ENCODE data around the gene HCST.

Gene HCST

GRCh38 chr19:35921012-35921411 is 18.7 kb downstream of the HCST start (continued):
- TF ChIP-seq, protein P1, sequence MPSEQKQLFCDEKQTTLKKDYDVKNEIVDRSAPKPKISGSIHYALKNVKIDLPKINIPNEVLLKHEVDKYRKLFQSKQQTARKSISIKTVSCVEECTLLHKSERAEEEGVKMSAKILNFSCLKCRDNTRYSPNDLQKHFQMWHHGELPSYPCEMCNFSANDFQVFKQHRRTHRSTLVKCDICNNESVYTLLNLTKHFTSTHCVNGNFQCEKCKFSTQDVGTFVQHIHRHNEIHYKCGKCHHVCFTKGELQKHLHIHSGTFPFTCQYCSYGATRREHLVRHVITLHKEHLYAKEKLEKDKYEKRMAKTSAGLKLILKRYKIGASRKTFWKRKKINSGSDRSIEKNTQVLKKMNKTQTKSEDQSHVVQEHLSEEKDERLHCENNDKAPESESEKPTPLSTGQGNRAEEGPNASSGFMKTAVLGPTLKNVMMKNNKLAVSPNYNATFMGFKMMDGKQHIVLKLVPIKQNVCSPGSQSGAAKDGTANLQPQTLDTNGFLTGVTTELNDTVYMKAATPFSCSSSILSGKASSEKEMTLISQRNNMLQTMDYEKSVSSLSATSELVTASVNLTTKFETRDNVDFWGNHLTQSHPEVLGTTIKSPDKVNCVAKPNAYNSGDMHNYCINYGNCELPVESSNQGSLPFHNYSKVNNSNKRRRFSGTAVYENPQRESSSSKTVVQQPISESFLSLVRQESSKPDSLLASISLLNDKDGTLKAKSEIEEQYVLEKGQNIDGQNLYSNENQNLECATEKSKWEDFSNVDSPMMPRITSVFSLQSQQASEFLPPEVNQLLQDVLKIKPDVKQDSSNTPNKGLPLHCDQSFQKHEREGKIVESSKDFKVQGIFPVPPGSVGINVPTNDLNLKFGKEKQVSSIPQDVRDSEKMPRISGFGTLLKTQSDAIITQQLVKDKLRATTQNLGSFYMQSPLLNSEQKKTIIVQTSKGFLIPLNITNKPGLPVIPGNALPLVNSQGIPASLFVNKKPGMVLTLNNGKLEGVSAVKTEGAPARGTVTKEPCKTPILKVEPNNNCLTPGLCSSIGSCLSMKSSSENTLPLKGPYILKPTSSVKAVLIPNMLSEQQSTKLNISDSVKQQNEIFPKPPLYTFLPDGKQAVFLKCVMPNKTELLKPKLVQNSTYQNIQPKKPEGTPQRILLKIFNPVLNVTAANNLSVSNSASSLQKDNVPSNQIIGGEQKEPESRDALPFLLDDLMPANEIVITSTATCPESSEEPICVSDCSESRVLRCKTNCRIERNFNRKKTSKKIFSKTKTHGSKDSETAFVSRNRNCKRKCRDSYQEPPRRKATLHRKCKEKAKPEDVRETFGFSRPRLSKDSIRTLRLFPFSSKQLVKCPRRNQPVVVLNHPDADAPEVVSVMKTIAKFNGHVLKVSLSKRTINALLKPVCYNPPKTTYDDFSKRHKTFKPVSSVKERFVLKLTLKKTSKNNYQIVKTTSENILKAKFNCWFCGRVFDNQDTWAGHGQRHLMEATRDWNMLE (tag by site-specific recombination; conservative IDR thresholded peaks at IDR 0.05; ENCODE audit: low read depth): peak; percentile 94
- TF ChIP-seq ZNF677 (tag by site-specific recombination; IDR thresholded peaks at IDR 0.05) (no peak), SALL2 (tag by site-specific recombination; IDR thresholded peaks at IDR 0.05; ENCODE audit: borderline replicate concordance) (no peak), ZNF513 (tag by site-specific recombination; IDR thresholded peaks at IDR 0.05) (no peak), ZFP37 (tag by site-specific recombination; IDR thresholded peaks at IDR 0.05) (peak; percentile 74), ZSCAN23 (tag by site-specific recombination; IDR thresholded peaks at IDR 0.05) (no peak), PBX3 (CRISPR knock-in tag; IDR thresholded peaks at IDR 0.05) (no peak), ZSCAN18 (tag by site-specific recombination; IDR thresholded peaks at IDR 0.05) (no peak), ZNF146 (tag by site-specific recombination; IDR thresholded peaks at IDR 0.05) (no peak), ZNF155 (tag by site-specific recombination; IDR thresholded peaks at IDR 0.05) (0 out of 2 replicates have a peak, but pooled peaks have one; percentile 75), ZSCAN16 (tag by site-specific recombination; IDR thresholded peaks at IDR 0.05) (peak; percentile 42; the same call in 1 of the 2 replicates), FEZF1 (tag by site-specific recombination; IDR thresholded peaks at IDR 0.05) (no peak), ZNF654 (tag by site-specific recombination; IDR thresholded peaks at IDR 0.05; ENCODE audit: low read depth) (peak; percentile 34), ZFHX2 (tag by site-specific recombination; conservative IDR thresholded peaks at IDR 0.05) (no peak), ZNF10 (tag by site-specific recombination; IDR thresholded peaks at IDR 0.05) (no peak; the same call in 1 of the 2 replicates), ZBTB49 (tag by site-specific recombination; IDR thresholded peaks at IDR 0.05; ENCODE audit: low read depth) (no peak), BCL11A (tag by site-specific recombination; IDR thresholded peaks at IDR 0.05; ENCODE audit: low read depth) (no peak), ZNF398 (tag by site-specific recombination; IDR thresholded peaks at IDR 0.05) (no peak), ZNF596 (tag by site-specific recombination; IDR thresholded peaks at IDR 0.05) (no peak)
- TF ChIP-seq, protein P2, sequence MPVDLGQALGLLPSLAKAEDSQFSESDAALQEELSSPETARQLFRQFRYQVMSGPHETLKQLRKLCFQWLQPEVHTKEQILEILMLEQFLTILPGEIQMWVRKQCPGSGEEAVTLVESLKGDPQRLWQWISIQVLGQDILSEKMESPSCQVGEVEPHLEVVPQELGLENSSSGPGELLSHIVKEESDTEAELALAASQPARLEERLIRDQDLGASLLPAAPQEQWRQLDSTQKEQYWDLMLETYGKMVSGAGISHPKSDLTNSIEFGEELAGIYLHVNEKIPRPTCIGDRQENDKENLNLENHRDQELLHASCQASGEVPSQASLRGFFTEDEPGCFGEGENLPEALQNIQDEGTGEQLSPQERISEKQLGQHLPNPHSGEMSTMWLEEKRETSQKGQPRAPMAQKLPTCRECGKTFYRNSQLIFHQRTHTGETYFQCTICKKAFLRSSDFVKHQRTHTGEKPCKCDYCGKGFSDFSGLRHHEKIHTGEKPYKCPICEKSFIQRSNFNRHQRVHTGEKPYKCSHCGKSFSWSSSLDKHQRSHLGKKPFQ (tag by site-specific recombination; IDR thresholded peaks at IDR 0.05): peak; percentile 22; the same call in 1 of the 2 replicates
- TF ChIP-seq, protein P3, sequence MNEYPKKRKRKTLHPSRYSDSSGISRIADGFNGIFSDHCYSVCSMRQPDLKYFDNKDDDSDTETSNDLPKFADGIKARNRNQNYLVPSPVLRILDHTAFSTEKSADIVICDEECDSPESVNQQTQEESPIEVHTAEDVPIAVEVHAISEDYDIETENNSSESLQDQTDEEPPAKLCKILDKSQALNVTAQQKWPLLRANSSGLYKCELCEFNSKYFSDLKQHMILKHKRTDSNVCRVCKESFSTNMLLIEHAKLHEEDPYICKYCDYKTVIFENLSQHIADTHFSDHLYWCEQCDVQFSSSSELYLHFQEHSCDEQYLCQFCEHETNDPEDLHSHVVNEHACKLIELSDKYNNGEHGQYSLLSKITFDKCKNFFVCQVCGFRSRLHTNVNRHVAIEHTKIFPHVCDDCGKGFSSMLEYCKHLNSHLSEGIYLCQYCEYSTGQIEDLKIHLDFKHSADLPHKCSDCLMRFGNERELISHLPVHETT (tag by site-specific recombination; IDR thresholded peaks at IDR 0.05): 0 out of 2 replicates have a peak, but pooled peaks have one; percentile 47

All from HEK293 (cell line).